Measurements from ENCODE around the gene RASEF. TPM values are rescaled to one million over a fixed set of nuclear protein-coding genes. Genes with fewer than 3 reads are reported as not detected.

The RASEF gene
- total RNA-seq, 2 donors from 2014 or later = not detected

- no peaks in the 10 kb centered on the region for H3K9me3 Mint-ChIP-seq
- H3K36me3 Mint-ChIP-seq (ENCODE audit: insufficient read depth in 2 of 2) = no peaks in the 10 kb centered on the region
- no peaks in the 10 kb centered on the region for H3K27me3 Mint-ChIP-seq (ENCODE audit: low read depth)
- DNase-seq (no peak), ATAC-seq (replicated peaks in 1 of 2) (no peak)
- no peaks in the 10 kb centered on the region for H3K4me1 Mint-ChIP-seq (ENCODE audit: low read depth)
- no peak overlapping the region for H3K27ac Mint-ChIP-seq
- H3K4me3 Mint-ChIP-seq = no peak overlapping the region
Measured at GRCh38 chr9:83041771-83042170, 21.2 kb downstream of the RASEF start.

- no peaks in the 10 kb centered on the region for H3K4me1 Mint-ChIP-seq (ENCODE audit: low read depth)
- no peaks in the 10 kb centered on the region for H3K36me3 Mint-ChIP-seq (ENCODE audit: insufficient read depth in 2 of 2)
- no peak for DNase-seq
- no peak overlapping the region for H3K27ac Mint-ChIP-seq
- no peak overlapping the region for H3K4me3 Mint-ChIP-seq
- H3K27me3 Mint-ChIP-seq (ENCODE audit: low read depth) = no peaks in the 10 kb centered on the region
- no peak for ATAC-seq (replicated peaks in 1 of 2)
- H3K9me3 Mint-ChIP-seq = no peaks in the 10 kb centered on the region
Measured at GRCh38 chr9:83039303-83039702, 23.6 kb downstream of the RASEF start.

- Mint-ChIP-seq H3K9me3 (no peaks in the 10 kb centered on the region), H3K27ac (no peak overlapping the region), H3K27me3 (ENCODE audit: low read depth) (no peaks in the 10 kb centered on the region), H3K4me3 (no peak overlapping the region), H3K4me1 (ENCODE audit: low read depth) (no peaks in the 10 kb centered on the region), H3K36me3 (ENCODE audit: insufficient read depth in 2 of 2) (no peaks in the 10 kb centered on the region)
- DNase-seq = no peak
- ATAC-seq (replicated peaks in 1 of 2) = no peak
Measured at GRCh38 chr9:83036043-83036442, 26.9 kb downstream of the RASEF start.

GRCh38 chr9:83035143-83035542 is 27.8 kb downstream of the RASEF start:
- no peak overlapping the region for H3K27ac Mint-ChIP-seq
- no peak overlapping the region for H3K4me3 Mint-ChIP-seq
- no peak for DNase-seq
- no peaks in the 10 kb centered on the region for H3K36me3 Mint-ChIP-seq (ENCODE audit: insufficient read depth in 2 of 2)
- H3K4me1 Mint-ChIP-seq (ENCODE audit: low read depth) = no peaks in the 10 kb centered on the region
- no peaks in the 10 kb centered on the region for H3K27me3 Mint-ChIP-seq (ENCODE audit: low read depth)
- no peaks in the 10 kb centered on the region for H3K9me3 Mint-ChIP-seq
- no peak for ATAC-seq (replicated peaks in 1 of 2)

GRCh38 chr9:83034587-83034986 is 28.4 kb downstream of the RASEF start:
- no peak for ATAC-seq (replicated peaks in 1 of 2)
- DNase-seq = no peak
- Mint-ChIP-seq H3K4me1 (ENCODE audit: low read depth) (no peaks in the 10 kb centered on the region), H3K27me3 (ENCODE audit: low read depth) (no peaks in the 10 kb centered on the region), H3K4me3 (no peak overlapping the region), H3K27ac (no peak overlapping the region), H3K36me3 (ENCODE audit: insufficient read depth in 2 of 2) (no peaks in the 10 kb centered on the region), H3K9me3 (no peaks in the 10 kb centered on the region)

GRCh38 chr9:83034026-83034425 is 28.9 kb downstream of the RASEF start:
- ATAC-seq (replicated peaks in 1 of 2) (no peak), DNase-seq (no peak)
- Mint-ChIP-seq H3K27ac (no peak overlapping the region), H3K9me3 (no peaks in the 10 kb centered on the region), H3K4me1 (ENCODE audit: low read depth) (no peaks in the 10 kb centered on the region), H3K4me3 (no peak overlapping the region), H3K27me3 (ENCODE audit: low read depth) (no peaks in the 10 kb centered on the region), H3K36me3 (ENCODE audit: insufficient read depth in 2 of 2) (no peaks in the 10 kb centered on the region)

GRCh38 chr9:83032065-83032625 is 30.8 kb downstream of the RASEF start:
- H3K4me3 Mint-ChIP-seq = no peak overlapping the region
- H3K4me1 Mint-ChIP-seq (ENCODE audit: low read depth) = no peaks in the 10 kb centered on the region
- no peak for ATAC-seq (replicated peaks in 1 of 2)
- H3K27ac Mint-ChIP-seq = no peak overlapping the region
- no peaks in the 10 kb centered on the region for H3K27me3 Mint-ChIP-seq (ENCODE audit: low read depth)
- no peaks in the 10 kb centered on the region for H3K9me3 Mint-ChIP-seq
- H3K36me3 Mint-ChIP-seq (ENCODE audit: insufficient read depth in 2 of 2) = no peaks in the 10 kb centered on the region
- no peak for DNase-seq

- Mint-ChIP-seq H3K27me3 (ENCODE audit: low read depth) (no peaks in the 10 kb centered on the region), H3K36me3 (ENCODE audit: insufficient read depth in 2 of 2) (no peaks in the 10 kb centered on the region), H3K4me3 (no peak overlapping the region), H3K9me3 (no peaks in the 10 kb centered on the region), H3K27ac (no peak overlapping the region), H3K4me1 (ENCODE audit: low read depth) (no peaks in the 10 kb centered on the region)
- ATAC-seq (replicated peaks in 1 of 2) (no peak), DNase-seq (no peak)
Measured at GRCh38 chr9:83030391-83031107, 32.4 kb downstream of the RASEF start.

GRCh38 chr9:83029531-83030137 is 33.3 kb downstream of the RASEF start:
- Mint-ChIP-seq H3K4me3 (no peak overlapping the region), H3K36me3 (ENCODE audit: insufficient read depth in 2 of 2) (no peaks in the 10 kb centered on the region), H3K27me3 (ENCODE audit: low read depth) (no peaks in the 10 kb centered on the region), H3K27ac (no peak overlapping the region), H3K4me1 (ENCODE audit: low read depth) (no peaks in the 10 kb centered on the region), H3K9me3 (no peaks in the 10 kb centered on the region)
- ATAC-seq (replicated peaks in 1 of 2) = no peak
- DNase-seq = no peak

- H3K36me3 Mint-ChIP-seq (ENCODE audit: insufficient read depth in 2 of 2) = no peaks in the 10 kb centered on the region
- DNase-seq (no peak), ATAC-seq (replicated peaks in 1 of 2) (no peak)
- H3K4me1 Mint-ChIP-seq (ENCODE audit: low read depth) = no peaks in the 10 kb centered on the region
- H3K9me3 Mint-ChIP-seq = no peaks in the 10 kb centered on the region
- H3K4me3 Mint-ChIP-seq = no peak overlapping the region
- no peaks in the 10 kb centered on the region for H3K27me3 Mint-ChIP-seq (ENCODE audit: low read depth)
- no peak overlapping the region for H3K27ac Mint-ChIP-seq
Measured at GRCh38 chr9:83027153-83027891, 35.6 kb downstream of the RASEF start.

GRCh38 chr9:83024506-83025125 is 38.3 kb downstream of the RASEF start:
- no peaks in the 10 kb centered on the region for H3K27me3 Mint-ChIP-seq (ENCODE audit: low read depth)

GRCh38 chr9:83023151-83023550 is 39.8 kb downstream of the RASEF start:
- Mint-ChIP-seq H3K27me3 (ENCODE audit: low read depth) (no peaks in the 10 kb centered on the region), H3K9me3 (peaks cover 0 to 3% of the 10 kb centered on the region in 2 donors), H3K4me1 (ENCODE audit: low read depth) (no peaks in the 10 kb centered on the region), H3K4me3 (no peak overlapping the region), H3K36me3 (ENCODE audit: insufficient read depth in 2 of 2) (no peaks in the 10 kb centered on the region), H3K27ac (no peak overlapping the region)
- DNase-seq = no peak
- ATAC-seq (replicated peaks in 1 of 2) = no peak

More at GRCh38 chr9:83024506-83025125, 38.3 kb downstream of the RASEF start:
- no peak overlapping the region for H3K27ac Mint-ChIP-seq
- no peak for ATAC-seq (replicated peaks in 1 of 2)
- H3K4me3 Mint-ChIP-seq = no peak overlapping the region
- no peak for DNase-seq
- no peaks in the 10 kb centered on the region for H3K4me1 Mint-ChIP-seq (ENCODE audit: low read depth)
- H3K9me3 Mint-ChIP-seq = peaks cover 0 to 1% of the 10 kb centered on the region in 2 donors
- no peaks in the 10 kb centered on the region for H3K36me3 Mint-ChIP-seq (ENCODE audit: insufficient read depth in 2 of 2)

GRCh38 chr9:83020864-83021263 is 42.1 kb downstream of the RASEF start:
- ATAC-seq (replicated peaks in 1 of 2) (no peak), DNase-seq (no peak)
- H3K36me3 Mint-ChIP-seq (ENCODE audit: insufficient read depth in 2 of 2) = no peaks in the 10 kb centered on the region
- H3K27me3 Mint-ChIP-seq (ENCODE audit: low read depth) = no peaks in the 10 kb centered on the region
- no peaks in the 10 kb centered on the region for H3K4me1 Mint-ChIP-seq (ENCODE audit: low read depth)
- H3K4me3 Mint-ChIP-seq = no peak overlapping the region
- H3K27ac Mint-ChIP-seq = no peak overlapping the region
- H3K9me3 Mint-ChIP-seq = peaks cover 0 to 3% of the 10 kb centered on the region in 2 donors
